ENCODE results near the gene CAMK1. TPM values are rescaled to one million over a fixed set of nuclear protein-coding genes. Genes with fewer than 3 reads are reported as not detected.

Gene CAMK1
- total RNA-seq, 1 donor, result 41.5 TPM

- no peak for TF ChIP-seq CTCF (IDR thresholded peaks at IDR 0.05; ENCODE audit: insufficient read depth, low read length)
- no peak overlapping the region for H3K4me3 ChIP-seq (ENCODE audit: low read depth, low read length)
- DNase-seq (ENCODE audit: low read depth), result no peak
Measured at GRCh38 chr3:9744162-9744561, 25.6 kb downstream of the CAMK1 start.

- DNase-seq (ENCODE audit: low read depth), result no peak
- no peak overlapping the region for H3K4me3 ChIP-seq (ENCODE audit: low read depth, low read length)
- no peak for TF ChIP-seq CTCF (IDR thresholded peaks at IDR 0.05; ENCODE audit: insufficient read depth, low read length)
Measured at GRCh38 chr3:9743548-9743947, 26.2 kb downstream of the CAMK1 start.

GRCh38 chr3:9742560-9742959 lies 27.2 kb downstream of the CAMK1 start:
- TF ChIP-seq CTCF (IDR thresholded peaks at IDR 0.05; ENCODE audit: insufficient read depth, low read length), result no peak
- H3K4me3 ChIP-seq (ENCODE audit: low read depth, low read length), result no peak overlapping the region
- no peak for DNase-seq (ENCODE audit: low read depth)

- no peak for TF ChIP-seq CTCF (IDR thresholded peaks at IDR 0.05; ENCODE audit: insufficient read depth, low read length)
- no peak overlapping the region for H3K4me3 ChIP-seq (ENCODE audit: low read depth, low read length)
- no peak for DNase-seq (ENCODE audit: low read depth)
Measured at GRCh38 chr3:9739181-9739580, 30.6 kb downstream of the CAMK1 start.

GRCh38 chr3:9736831-9737230 lies 32.9 kb downstream of the CAMK1 start:
- no peak for DNase-seq (ENCODE audit: low read depth)
- no peak for TF ChIP-seq CTCF (IDR thresholded peaks at IDR 0.05; ENCODE audit: insufficient read depth, low read length)
- no peak overlapping the region for H3K4me3 ChIP-seq (ENCODE audit: low read depth, low read length)

- no peak for DNase-seq (ENCODE audit: low read depth)
- TF ChIP-seq CTCF (IDR thresholded peaks at IDR 0.05; ENCODE audit: insufficient read depth, low read length), result no peak
- peak overlapping the region; percentile 95 for H3K4me3 ChIP-seq (ENCODE audit: low read depth, low read length)
Measured at GRCh38 chr3:9732740-9733115, 37.0 kb downstream of the CAMK1 start.

- peak overlapping the region; percentile 95 for H3K4me3 ChIP-seq (ENCODE audit: low read depth, low read length)
- TF ChIP-seq CTCF (IDR thresholded peaks at IDR 0.05; ENCODE audit: insufficient read depth, low read length), result no peak
- DNase-seq (ENCODE audit: low read depth), result no peak
Measured at GRCh38 chr3:9732080-9732739, 37.5 kb downstream of the CAMK1 start.
